Activated T-cell treated with anti-CD3 and anti-CD28 coated beads for 1 hour (primary cell): Measurements from ENCODE around the gene CFAP299.

Source experiments
- DNase-seq: peaks from one replicate; pipeline ENCODE4 v3.0.0-alpha.2; 2020; ENCODE audit warnings: low read depth

CFAP299 gene

DNA sequence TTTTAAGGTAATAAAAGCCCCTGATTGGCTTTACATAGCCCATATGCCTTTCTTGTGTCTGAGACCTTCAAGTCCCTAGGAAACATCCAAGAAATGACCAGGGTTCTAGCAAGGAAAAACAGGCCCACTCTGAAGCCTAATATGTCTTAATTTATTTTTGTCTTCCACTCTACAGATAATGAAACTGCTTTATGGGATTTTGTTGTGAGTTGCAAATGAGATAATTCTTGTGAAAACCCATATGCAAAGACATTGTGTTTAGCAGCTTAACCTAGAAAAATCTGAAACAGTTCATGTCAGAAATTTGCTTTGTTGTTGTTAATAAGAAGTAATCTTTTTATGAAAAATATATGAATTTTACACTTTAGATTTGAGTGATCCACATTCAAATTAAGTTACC, 504.3 kb downstream of the CFAP299 start:
- no peak for DNase-seq

DNA sequence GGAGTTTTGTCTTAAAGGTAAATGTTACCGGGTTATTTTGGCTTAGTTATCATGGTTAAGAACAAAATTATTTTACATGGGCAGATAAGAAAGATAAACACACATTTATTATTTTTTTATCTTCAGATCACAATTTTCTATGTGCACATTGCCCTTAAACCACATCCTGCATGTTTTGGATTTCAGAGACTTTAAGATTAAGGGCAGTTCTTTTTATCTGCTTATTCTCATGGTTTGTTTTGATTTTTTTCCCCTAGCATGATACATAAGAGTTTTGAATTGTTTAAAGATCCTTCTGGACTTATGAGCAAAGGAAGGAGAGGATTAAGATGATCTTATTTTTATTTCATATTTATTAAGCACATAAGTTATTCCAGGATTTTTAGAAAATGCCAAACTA, 504.9 kb downstream of the CFAP299 start:
- DNase-seq: no peak

DNA sequence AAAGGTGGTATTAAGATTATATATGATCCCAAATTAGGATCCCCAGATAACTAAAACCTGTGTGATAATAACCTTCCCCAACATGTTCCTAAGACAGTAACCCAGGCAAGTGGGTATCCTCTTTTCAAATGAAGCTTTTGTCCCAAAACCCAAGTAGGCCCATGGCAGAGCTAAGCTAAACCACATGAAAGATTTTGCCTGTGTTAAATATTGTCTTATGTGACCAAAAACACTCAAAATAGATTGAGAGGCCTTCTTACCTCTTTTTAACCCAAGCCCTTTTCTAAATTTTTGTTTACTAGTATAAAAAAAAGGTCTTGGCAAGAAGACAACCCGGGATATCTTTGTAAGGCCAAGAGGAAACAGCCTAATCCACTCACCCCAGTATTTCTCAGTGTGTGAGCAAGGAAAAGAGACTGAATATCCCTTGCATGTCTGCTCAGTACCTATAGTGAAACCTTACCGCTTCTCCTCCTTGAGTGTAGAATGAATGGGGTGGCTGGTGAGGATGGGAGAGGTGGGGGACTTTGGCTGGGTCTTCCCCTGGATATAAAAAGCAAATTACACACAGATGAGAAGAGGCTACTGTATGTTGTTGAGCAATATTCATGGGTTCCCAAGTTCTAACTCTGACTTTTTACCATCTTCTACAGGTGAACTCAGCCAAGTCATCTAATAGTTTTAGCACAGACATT, 506.2 kb downstream of the CFAP299 start:
- DNase-seq: no peak

DNA sequence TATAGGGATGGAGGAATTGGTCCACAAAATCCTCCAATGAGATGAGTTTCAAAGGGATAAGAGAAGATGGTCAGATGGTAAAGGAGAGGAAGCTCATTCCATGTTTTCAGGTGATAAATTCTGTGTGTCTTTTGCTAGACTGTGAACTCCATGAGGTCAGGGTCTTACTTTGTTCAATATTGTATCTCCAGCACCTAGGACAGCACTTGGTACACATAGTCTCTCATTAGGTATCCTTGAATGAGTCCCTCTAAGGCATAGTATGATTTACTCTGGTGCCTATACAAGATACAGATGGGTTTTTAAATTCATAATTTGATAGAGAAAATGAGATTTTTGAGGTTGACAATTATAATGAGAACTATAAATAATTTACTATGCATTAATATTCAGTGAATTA, 510.7 kb downstream of the CFAP299 start:
- no peak for DNase-seq

DNA sequence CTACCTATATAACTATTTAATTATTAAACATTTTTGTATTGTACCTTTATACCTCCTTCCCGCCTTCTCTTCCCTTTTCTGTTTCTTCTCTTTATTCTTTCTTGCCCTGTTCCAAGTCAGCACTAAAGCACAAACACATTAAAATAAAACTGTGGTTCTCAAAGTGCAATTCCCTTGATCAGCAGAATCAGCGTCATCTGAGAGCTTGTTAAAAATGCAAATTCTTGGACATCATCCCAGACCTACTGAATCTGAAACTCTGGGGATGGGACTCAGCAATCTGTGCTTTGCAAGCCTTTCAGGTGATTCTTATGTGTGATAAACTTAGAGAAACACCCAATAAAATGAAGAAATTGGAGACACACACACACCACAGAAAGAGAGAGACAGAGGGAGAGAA, 516.5 kb downstream of the CFAP299 start:
- DNase-seq: no peak

DNA sequence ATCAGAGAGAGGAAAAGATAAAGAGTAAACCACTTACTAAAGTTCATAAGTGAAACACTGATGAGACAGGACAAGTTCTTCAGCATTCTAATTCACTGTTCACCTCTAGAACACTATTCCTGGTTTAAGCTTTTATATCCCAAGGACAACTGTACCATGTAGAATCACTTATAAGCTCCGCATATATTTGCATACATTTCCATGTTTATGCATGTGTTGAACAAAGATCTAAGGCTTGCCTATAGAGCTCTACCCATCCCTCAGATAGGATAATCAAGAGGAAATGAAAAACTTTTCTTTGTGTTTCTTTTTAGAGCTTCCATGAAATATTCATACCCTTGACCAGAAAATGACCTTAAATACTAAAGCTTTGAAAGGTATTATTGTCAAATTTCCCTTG, 538.0 kb downstream of the CFAP299 start:
- no peak for DNase-seq

DNA sequence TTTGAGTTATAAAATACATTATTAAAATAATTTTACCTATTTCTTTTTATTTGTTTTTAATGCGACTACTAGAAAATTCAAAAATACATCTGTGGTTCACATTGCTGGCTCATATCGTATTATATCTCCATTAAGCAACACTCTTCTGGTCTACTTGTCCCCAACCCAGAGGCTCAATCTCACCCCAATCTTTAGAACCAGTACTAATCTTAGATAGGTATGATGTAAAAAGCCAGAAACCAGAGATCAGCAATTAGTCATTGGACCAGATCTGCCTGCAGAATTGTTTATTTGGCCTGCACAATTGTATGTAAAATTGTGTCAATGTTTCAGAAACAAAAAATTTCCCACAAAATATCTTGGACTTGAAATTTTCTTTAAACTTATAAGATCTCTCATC, 539.4 kb downstream of the CFAP299 start:
- no peak for DNase-seq

DNA sequence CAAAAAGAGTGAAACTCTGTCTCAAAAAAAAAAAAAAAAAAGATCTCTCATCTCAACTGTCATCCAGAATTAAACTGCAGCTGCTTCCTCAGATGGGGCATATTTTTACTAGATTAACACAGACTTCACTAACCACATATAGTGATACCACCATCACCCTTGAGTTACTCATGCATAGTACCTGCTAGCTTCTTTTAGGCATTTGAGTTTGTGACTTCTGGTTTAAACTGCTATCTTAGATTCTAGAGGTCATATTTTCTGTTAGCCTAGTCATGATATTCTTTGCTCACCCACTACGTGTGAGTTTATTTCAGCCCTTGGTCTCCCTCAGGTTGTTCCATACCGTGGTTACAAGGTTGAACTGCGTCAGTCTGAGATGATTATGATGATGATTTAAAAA, 540.1 kb downstream of the CFAP299 start:
- no peak for DNase-seq

DNA sequence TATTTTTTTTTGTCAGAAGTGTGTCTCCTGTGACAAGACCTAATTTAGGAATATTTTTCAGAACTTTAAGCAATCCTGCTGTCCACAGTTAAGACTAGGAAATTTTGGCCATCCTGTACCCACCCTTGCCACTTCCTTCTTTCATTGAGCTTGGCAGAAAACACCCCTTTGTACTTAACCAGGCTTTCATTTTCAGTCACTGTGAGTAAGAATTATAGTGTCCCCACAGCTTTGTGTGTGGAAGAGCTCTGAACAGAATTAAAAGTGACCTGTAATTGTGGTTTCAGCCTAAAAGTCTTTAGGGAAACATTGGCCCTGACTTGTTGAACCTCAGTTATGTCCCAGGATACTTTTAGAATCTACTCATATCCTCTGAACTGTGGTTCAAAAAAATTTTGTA, 541.3 kb downstream of the CFAP299 start:
- no peak for DNase-seq

DNA sequence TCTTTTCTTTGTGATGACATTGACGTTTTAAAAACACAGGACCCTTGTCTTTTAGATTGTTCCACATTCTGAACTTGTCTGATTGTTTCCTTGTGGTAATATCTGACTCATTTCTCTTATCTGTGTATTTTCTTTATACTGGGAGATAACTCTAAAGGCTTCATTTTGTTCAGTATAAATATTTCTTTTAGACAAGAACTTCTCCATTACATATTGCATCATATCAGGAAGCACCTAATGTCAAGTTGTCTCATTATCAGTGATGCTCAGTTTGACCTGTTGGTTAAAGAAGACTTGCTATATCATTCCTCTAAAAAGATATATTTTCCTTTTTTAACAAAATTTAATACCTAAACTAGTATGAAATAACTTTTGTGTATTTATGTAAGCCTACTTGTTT, 542.7 kb downstream of the CFAP299 start:
- no peak for DNase-seq

DNA sequence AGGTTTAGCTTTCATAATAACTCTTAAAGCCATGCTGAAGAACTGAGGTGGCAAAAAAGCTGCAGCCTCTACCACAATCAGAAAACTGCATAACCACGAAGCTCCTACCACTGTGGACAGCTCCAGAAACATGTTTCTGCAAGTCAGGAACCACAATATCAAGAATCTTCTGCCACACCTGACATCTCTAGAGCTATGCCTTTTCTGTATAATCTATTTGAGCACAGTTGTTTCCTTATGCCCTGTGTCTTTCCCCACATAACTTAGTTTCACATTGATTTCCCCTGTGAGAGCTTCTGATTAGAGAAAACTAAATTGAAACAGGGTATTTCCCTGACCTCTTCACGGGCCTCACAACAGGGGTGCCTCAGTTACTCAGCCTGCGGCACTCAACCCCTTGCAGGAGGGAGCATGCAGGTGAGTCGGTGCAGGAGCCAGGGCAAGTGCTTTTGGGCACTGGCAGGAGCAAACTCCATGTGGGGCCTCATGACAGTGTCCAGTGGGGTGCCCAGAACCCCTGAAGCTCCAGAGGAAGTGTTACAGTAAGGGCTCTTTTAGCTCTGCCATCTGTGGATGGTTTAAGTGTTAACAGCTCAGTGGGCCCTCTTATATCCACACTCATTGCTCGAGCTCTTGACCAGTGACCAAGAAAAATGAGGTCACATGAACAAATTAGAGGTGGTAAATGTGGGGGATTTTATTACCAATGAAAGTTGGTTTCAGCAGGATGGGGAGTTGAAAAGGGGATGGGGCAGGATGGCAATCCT, 562.2 kb downstream of the CFAP299 start:
- no peak for DNase-seq

DNA sequence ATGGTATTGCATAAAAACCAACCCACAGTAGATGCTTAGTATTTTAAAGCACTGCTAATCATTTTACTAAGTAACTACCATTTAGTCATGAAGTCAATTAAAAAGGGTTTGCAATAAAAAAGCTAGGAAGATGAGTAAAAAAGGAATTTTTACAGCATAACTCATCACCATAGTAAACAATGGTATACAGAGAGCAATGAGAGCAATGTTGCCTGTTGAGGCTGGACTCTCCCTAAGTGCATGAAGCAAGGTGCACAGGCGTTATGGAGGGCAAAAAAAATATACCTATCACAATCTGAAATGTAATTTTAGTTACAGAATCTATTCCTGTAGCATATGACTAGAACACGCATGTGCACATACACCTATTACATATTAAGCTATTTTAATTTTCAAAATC, 565.4 kb downstream of the CFAP299 start:
- no peak for DNase-seq

DNA sequence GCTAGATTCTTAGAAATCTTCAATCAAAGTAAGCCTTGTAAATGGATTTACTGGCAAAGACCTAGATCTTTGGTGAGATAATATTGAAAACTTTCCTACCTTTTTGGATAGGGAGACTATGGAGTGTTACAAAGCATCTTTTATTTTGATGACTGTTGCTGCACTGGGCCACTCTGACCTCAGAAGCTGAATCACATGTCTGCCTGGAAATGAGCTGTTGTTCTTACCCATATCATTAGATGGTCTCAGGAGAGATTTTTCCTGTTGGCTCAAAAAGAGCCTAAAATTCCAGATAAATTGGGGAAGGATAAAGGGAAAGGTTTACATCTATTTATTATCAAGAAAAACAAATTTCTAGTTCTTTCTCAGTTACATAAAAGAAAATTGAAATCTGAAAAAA, 567.5 kb downstream of the CFAP299 start:
- DNase-seq: no peak

DNA sequence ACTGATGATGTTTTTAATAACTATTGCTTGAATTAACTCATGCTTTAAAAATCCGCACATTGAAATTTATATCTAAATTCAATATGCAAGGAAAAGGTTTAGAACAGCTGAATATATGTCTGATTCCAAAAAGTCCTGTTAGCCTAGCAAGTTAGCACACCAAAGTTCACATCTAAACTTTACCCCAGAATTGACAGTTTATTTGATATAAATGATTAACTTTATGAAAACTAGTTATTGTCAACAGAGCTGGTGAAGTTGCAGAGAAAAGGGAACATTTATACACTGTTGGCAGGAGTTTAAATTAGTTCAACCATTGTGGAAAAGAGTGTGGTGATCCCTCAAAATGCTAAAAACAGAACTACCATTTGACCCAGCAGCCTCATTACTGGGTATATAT, 574.4 kb downstream of the CFAP299 start:
- DNase-seq: no peak

DNA sequence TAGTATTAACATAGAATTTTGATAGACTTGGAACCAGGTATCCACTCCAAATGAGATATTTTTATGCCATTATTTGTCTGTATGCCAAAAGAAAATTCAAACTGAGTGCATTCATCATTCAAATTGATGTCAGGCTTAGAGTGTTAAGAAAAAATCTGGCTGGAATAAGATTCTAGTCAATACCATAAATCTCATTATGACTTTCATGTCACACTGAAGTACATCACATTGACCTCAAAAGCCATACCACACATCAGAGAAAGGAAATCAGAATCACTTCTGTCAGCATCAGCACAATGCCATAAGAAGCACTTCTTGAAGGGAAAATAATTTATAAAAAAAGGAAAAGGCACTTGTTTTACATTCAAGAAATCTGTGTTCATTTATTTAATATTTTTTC, 575.9 kb downstream of the CFAP299 start:
- DNase-seq: no peak

DNA sequence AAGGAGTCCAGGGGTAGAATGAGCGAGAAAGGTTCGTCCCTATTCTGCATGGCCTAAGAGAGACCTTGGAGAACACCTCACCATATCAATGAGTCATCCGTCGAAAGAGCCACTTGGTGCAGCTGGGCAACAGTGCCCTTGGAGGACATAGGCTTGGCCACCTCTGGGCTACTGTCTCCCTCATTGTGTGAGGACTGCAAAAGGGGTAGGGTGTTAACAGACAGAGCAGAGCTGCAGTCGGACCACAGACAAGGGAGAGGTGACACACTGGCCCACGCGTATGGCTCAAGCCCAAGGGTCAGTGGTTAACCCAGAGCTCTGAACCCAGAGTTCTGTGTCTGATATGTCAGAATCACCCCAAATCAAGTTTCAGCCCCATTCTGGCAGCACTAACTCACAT, 576.8 kb downstream of the CFAP299 start:
- DNase-seq: no peak

DNA sequence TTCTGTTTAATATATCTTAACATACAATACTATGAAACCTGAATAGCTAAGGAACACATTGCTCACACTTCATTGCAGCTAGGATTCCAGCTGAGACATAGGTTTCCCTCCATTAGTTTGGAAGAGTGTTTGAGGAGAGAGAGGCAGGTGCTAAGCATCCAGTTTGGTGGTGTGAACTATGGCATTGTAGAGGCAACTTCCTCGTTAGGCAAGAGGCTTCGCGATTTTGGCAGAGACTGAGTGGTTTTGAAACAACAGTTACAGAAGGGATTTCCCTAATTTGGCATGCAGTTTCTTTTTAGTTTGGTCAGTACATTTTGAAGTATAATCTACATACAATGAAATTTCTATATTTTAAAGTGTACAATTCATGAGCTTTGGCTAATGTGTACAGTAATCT, 577.9 kb downstream of the CFAP299 start:
- DNase-seq: no peak

DNA sequence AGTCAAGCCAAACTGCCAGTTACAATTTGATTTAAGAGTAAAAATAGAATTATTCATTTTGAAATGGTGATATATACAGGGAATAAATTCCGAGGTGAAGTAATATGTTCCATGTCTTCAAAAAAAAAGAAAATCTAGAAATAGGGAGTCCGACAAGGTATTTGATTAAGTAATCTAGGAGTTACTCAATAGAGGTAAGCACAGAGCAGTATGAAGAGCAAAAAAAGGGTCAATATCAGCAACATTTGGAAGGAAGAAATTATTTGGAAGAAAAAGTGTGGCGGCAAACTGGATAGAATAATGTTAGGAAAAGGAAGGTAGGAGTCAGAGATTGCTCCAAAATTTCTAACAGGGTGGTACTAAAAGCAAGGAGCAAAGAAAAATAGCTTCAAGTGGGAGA, 581.2 kb downstream of the CFAP299 start:
- no peak for DNase-seq

DNA sequence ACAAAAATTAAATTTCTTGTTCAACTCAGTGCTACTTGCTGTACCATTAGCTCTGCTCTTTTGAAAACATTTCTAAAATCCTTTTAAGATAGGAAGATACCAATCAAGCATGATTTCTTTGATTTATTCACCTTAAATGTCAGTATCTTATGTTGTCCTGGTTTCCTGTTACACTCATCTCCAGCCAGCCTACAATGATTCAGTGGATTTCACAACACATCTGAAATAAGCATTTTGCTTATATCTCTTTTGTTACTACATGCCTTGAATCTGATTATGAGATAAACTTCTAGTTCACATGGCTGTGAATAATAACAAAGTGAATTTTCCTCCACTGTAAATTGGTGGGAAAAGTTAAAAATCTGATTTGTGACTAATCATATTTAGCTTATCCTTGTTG, 582.5 kb downstream of the CFAP299 start:
- no peak for DNase-seq

DNA sequence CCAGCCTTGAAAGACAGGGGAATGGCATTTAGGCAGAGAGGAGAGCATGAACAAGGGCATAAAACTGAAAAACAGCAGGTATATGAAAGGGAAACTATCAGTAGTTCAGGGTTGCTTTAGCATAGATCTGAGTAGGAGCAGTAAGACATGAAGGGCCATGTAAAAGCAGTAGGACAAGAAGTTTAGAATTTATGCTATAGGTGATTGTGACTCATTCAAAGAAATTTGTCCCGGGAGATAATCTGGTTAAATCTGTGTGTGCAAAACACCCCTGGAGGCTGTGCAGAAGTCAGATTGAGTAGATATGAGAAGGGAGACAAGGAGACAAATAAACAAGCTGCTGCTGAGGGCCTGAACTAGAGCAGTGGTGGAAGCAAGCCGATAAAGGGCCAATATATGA, 585.9 kb downstream of the CFAP299 start:
- DNase-seq: no peak

DNA sequence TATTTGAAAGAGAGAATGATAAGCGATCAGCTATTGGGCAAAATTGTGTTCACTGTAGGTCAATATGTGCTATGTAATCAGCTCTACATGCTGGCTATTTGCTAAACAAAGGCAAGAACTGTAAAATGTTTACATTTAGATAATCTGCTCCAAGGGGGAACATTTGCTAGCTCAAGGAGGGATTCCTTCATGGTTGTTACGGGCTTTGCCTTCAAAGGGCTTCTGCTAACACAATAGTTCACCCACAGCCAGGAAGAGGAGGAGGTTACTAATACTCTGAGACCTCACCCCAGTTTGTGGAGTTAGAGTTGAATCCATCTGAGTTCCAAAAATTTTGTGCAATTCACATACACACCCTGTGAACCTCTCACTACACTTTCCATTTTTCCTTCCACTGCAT, 587.4 kb downstream of the CFAP299 start:
- no peak for DNase-seq

DNA sequence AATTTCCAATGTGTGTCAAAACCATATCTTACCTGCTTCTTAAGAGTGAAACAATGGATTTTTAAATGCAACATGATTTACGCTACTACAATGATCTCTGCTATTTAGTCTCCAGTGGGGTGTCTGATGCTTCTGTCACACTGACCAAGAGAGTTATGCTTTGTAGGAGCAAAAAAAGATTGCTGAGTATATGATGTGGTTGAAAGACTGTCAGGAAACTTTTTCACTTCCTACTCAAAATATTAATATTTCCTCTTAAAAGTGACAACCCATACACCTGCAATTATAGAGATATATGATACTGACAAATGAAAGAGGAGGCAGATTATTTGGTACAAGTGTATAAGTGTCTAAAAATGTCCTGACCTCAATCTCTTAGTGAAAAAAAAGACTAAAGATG, 589.8 kb downstream of the CFAP299 start:
- no peak for DNase-seq

DNA sequence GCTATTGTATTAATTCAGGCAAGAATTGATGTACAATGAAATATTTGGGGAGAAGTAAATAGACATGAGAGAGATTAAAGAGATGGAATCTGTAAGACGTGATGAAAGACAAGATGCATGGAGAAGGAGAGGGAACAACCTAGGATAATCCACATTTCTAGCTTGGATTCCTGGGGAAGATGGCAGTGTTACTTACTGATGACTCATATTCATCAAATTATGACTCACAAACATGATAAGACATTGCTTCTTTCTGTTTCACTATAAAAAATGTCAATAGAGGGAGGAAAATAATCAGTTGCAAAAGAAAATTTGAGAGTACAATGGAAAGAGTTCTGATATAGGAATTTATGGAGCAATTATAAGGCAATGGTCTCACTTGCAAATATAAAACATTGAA, 590.9 kb downstream of the CFAP299 start:
- DNase-seq: no peak

DNA sequence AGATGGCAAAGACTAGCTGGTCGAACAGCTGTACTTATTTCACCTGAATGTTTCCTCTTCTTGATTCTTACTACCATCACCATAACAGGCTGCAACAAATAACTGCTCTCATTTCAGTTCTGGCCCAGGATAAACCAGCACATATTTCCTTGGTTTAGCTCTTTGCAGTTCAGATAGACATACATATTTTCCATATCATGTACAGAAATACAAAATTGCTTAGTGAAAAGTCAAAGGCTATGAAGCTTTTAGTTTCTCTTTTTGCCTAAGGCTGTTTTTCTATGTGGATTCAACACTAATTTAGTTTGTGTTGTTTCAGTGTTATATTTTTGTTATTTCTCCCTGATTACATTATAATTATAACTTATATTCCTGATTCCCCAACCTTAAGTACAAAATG, 591.4 kb downstream of the CFAP299 start:
- no peak for DNase-seq
